Kidney epithelial cell (primary cell): ENCODE results near the gene B4GALNT3. TPM values are rescaled to one million over a fixed set of nuclear protein-coding genes. Genes with fewer than 3 reads are reported as not detected.
"Not testable (repeated sequence)": the region's sequence is repeated elsewhere in the genome, so short reads cannot be mapped to it uniquely, and the experiment has no call there.

Experiments used
- DNase-seq: peaks from one replicate; pipeline ENCODE4 v3.0.0-alpha.2; 2010; ENCODE audit warnings: low read depth
- H3K27me3 ChIP-seq: 2 replicates; pipeline ENCODE4 v1.6.0; 2011; ENCODE audit warnings: low read length; ENCODE audit not compliant: control insufficient read depth, insufficient read depth
- H3K36me3 ChIP-seq: 2 replicates; pipeline ENCODE4 v1.5.1; 2011; ENCODE audit warnings: low read length; ENCODE audit not compliant: control insufficient read depth, insufficient read depth
- H3K4me3 ChIP-seq: 2 replicates; pipeline ENCODE4 v1.5.1; 2011; ENCODE audit warnings: low read depth, mild to moderate bottlenecking, control low read depth, low read length
- CTCF ChIP-seq: IDR thresholded peaks from 2 replicates; pipeline ENCODE4 v1.5.1; 2011; ENCODE audit warnings: mild to moderate bottlenecking, moderate library complexity, low read length, control low read depth, inconsistent platforms; ENCODE audit not compliant: insufficient read depth, poor library complexity, severe bottlenecking
- total RNA-seq: library from RNA; depleted of rRNA; stranded (reverse); fragments of >200 nt; gene quantifications from 2 replicates; pipeline ENCODE4 v1.2.3, GENCODE V29; 2015

B4GALNT3 gene
- 5.1 and 6.8 TPM in 2 replicates for total RNA-seq

GRCh38 chr12:459430-460258 is at the start of gene B4GALNT3:
Gene B4GALNT3 (plus strand): TSS chr12:459939. CDS start chr12:460377, 438 bp downstream.
- no peak for TF ChIP-seq CTCF
- H3K36me3 ChIP-seq: no peaks in the 10 kb centered on the region
- no peak for DNase-seq
- peak within 1 kb of the TSS; percentile 48 for H3K4me3 ChIP-seq
- peaks cover 24% of the 10 kb centered on the region for H3K27me3 ChIP-seq

- Histone ChIP-seq H3K36me3 (no peaks in the 10 kb centered on the region), H3K27me3 (no peaks in the 10 kb centered on the region), H3K4me3 (no peak overlapping the region)
- TF ChIP-seq CTCF: no peak
- DNase-seq: no peak
Observed at GRCh38 chr12:414859-415258, 44.9 kb upstream of the B4GALNT3 start.

GRCh38 chr12:418432-418831 is 41.3 kb upstream of the B4GALNT3 start:
- no peak for TF ChIP-seq CTCF
- no peak for DNase-seq
- no peaks in the 10 kb centered on the region for H3K36me3 ChIP-seq

GRCh38 chr12:422526-422925 is 37.2 kb upstream of the B4GALNT3 start:
- no peak for DNase-seq
- Histone ChIP-seq H3K36me3 (peaks cover 2% of the 10 kb centered on the region), H3K4me3 (no peak overlapping the region), H3K27me3 (no peaks in the 10 kb centered on the region)
- TF ChIP-seq CTCF: no peak

More at GRCh38 chr12:418432-418831, 41.3 kb upstream of the B4GALNT3 start:
- Histone ChIP-seq H3K27me3 (no peaks in the 10 kb centered on the region), H3K4me3 (no peak overlapping the region)

GRCh38 chr12:435737-436136 is 24.0 kb upstream of the B4GALNT3 start:
- H3K36me3 ChIP-seq, H3K4me3 ChIP-seq, H3K27me3 ChIP-seq, DNase-seq: not testable (repeated sequence)

- H3K36me3 ChIP-seq: no peaks in the 10 kb centered on the region
- no peak for DNase-seq
- TF ChIP-seq CTCF: peak; percentile 72
- H3K27me3 ChIP-seq: no peaks in the 10 kb centered on the region
- no peak overlapping the region for H3K4me3 ChIP-seq
Observed at GRCh38 chr12:442235-442884, 17.4 kb upstream of the B4GALNT3 start.
